Heart right ventricle (tissue), 16 donors: ENCODE data around the gene PHGDH. TPM values are rescaled to one million over a fixed set of nuclear protein-coding genes. Genes with fewer than 3 reads are reported as not detected.

Source experiments
- ATAC-seq, 8 donors: fragments of 200-7000 bp; cut with Tn5 transposase; one replicate each; pipeline ENCODE4 v1.9.1; 2020; ENCODE audit warnings: mild to moderate bottlenecking in 8 of 8, moderate library complexity in 8 of 8, moderate number of reproducible peaks in 1 of 8
- DNase-seq, 2 donors: peaks; one replicate each; pipeline ENCODE4 v3.0.0-alpha.2; 2020
- H3K27ac ChIP-seq, 10 donors: fragments of 200-600 bp; sonication (generic) in 2 of 10; one replicate each; pipeline versions ENCODE4 v1.5.0 to v1.8.0; 2020 to 2022; ENCODE audit warnings: mild to moderate bottlenecking in 3 of 10
- H3K27me3 ChIP-seq, 7 donors: fragments of 200-600 bp; one replicate each; pipeline ENCODE4 v1.8.0; 2021 to 2022; ENCODE audit warnings: mild to moderate bottlenecking in 2 of 7
- H3K36me3 ChIP-seq, 9 donors: fragments of 200-600 bp; sonication (generic) in 1 of 9; one replicate each; pipeline versions ENCODE4 v1.5.0 to v1.8.0; 2020 to 2022; ENCODE audit warnings: mild to moderate bottlenecking in 2 of 9
- H3K4me1 ChIP-seq, 9 donors: fragments of 200-600 bp; sonication (generic) in 1 of 9; one replicate each; pipeline versions ENCODE4 v1.5.0 to v1.8.0; 2020 to 2022; ENCODE audit warnings: mild to moderate bottlenecking in 4 of 9
- H3K4me3 ChIP-seq, 10 donors: fragments of 200-600 bp; sonication (generic) in 2 of 10; one replicate each; pipeline versions ENCODE4 v1.5.0 to v1.8.0; 2020 to 2022; ENCODE audit warnings: mild to moderate bottlenecking in 7 of 10, moderate library complexity in 2 of 10
- H3K9me3 ChIP-seq, 11 donors: fragments of 200-600 bp in 10 of 11; sonication (generic) in 2 of 11; one replicate each; pipeline versions ENCODE4 v1.5.0 to v1.8.0; 2013 to 2022; ENCODE audit warnings: mild to moderate bottlenecking in 2 of 11, control low read depth in 1 of 11, moderate library complexity in 1 of 11
- WGBS, 2 donors: extraction: QIAGEN DNeasy Blood & Tissue Kit; methylation state at CpG; one replicate each; pipeline ENCODE4 v1.1.7; 2013; ENCODE audit warnings: inconsistent platforms in 1 of 2; 5-methylcytosine and 5-hydroxymethylcytosine counted together
- intact Hi-C, 10 donors: fragments of 100-400 bp; cut with DNase I; formaldehyde crosslinking; loops; one replicate each; pipeline versions ENCODE4 v1.11.1 to v1.14.2; 2022
- polyA plus RNA-seq, 2 donors: library from polyadenylated mRNA; stranded (reverse); fragments of 200-250 nt; gene quantifications; one replicate each; pipeline ENCODE4 v1.2.3, GENCODE V29; 2013
- total RNA-seq, 10 donors: library from RNA; stranded (reverse); fragmentation: NEBNext Ultra II Directional in 3 of 10; extraction: Animal tissue kit (Norgen Biotek cat#: 25700) in 3 of 10; gene quantifications; one replicate each; pipeline versions ENCODE4 v1.2.1 to v1.2.4, GENCODE V29; 2021 to 2023
- TF ChIP-seq, protein P1 (sequence below), 9 donors: fragments of 200-600 bp; sonication (generic) in 2 of 9; IDR thresholded peaks; one replicate each; pipeline versions ENCODE4 v1.5.0 to v1.8.0; 2021 to 2022; ENCODE audit warnings: antibody characterized with exemption in 9 of 9, mild to moderate bottlenecking in 5 of 9, moderate library complexity in 1 of 9
- donor health status: Arrhythmogenic right ventricular cardiomyopathy.
- donor health status: ischemic (EF 13 %, LVEDD 7.1; RV severe dilation, severe dysfunction).
- donor health status: healthy with polysubstance abuse.
- donor health status: DM: no; HTN: yes; CAD: no.
- donor health status: DM: no; HTN: no; CAD: no.
- donor health status: ischemic (EF 25% LVEDD 6.9; RV normal size, moderate dysfunction).
- donor health status: ischemic (EF 25% LVEDD 5.7; RV mildly dilated, moderate dysfunction).
- donor health status: healthy.
- donor health status: DM: yes; HTN: yes; CAD: no.
- donor health status: Ischemic cardiomyopathy.
- donor health status: ischemic (EF 35%, LVEDD 5.7; RV mildly dilated, moderate dysfunction).
- donor health status: nonischemic (EF 11% LVEDD 7.7; RV severe dilation, severe dysfunction).
- donor health status: DM: yes; HTN: yes; CAD: no.
- donor health status: PGD.
- donor health status: ischemic (EF 29% LVEDD 5.4; RV normal size, mild dysfunction).
- donor health status: nonischemic (EF 23%, LVEDD 6.1; RV moderate dilation, normal function).

The PHGDH gene
- total and polyA plus RNA-seq, 12 donors = 3.8 to 23.4 (median 5.0) TPM

DNA sequence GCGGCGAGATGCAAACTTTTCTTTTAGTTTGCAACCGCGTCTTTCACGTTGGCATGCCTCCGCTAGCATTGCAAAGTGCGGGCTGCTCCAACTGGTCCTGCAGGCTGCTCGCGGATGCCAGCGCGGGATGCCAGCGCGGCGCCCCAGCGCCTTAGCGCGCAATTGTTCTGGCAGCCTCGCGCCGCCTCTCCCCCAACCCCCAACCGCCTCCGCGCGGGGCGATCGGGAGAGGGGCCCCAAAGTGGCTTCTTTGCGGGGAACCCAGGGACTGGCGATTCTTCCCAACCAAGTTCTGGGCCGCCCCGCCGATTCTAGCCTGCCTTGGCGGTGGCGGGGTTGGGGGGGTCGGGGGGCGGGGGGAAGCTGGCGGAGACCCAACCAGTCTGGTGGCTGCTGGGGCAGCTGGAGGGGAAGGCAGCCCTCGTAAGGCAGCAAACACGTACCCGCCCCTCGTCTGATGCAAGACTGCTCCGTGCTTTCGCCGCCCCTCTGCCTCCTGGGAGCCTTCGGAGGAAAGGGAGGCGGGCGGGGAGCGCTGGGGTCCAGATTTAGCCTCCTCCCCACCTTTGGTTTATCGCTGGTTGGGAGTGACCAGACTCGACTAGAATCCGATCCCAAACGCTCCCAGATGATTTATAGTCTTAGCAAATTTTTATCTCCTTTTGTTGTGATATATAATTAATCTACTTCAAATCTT lies 756 bp downstream of the PHGDH start:
- H3K27ac ChIP-seq = peak overlapping the region in 8 of 10 donors; percentile 44 to 77 (median 62)
- peaks cover 0 to 28% (median 16%) of the 10 kb centered on the region in 7 donors for H3K27me3 ChIP-seq
- ATAC-seq (peak; percentile 82 to 91 (median 87)), DNase-seq (peak; percentile 65 to 75)
- H3K36me3 ChIP-seq = no peaks in the 10 kb centered on the region
- intact Hi-C loops = loop anchor here in 2 of 10 donors (2.0 to 10.0 kb wide), 2 partner anchors 338 to 748 kb away; no protein-coding TSS in a partner anchor
- 1 to 2% methylated on average over 47 to 51 of the region's 51 CpGs for WGBS, 2 donors
- peaks cover 0 to 26% (median 16%) of the 10 kb centered on the region in 9 donors for H3K4me1 ChIP-seq
- H3K4me3 ChIP-seq = peak overlapping the region; percentile 42 to 65 (median 60)
- TF ChIP-seq, protein P1, sequence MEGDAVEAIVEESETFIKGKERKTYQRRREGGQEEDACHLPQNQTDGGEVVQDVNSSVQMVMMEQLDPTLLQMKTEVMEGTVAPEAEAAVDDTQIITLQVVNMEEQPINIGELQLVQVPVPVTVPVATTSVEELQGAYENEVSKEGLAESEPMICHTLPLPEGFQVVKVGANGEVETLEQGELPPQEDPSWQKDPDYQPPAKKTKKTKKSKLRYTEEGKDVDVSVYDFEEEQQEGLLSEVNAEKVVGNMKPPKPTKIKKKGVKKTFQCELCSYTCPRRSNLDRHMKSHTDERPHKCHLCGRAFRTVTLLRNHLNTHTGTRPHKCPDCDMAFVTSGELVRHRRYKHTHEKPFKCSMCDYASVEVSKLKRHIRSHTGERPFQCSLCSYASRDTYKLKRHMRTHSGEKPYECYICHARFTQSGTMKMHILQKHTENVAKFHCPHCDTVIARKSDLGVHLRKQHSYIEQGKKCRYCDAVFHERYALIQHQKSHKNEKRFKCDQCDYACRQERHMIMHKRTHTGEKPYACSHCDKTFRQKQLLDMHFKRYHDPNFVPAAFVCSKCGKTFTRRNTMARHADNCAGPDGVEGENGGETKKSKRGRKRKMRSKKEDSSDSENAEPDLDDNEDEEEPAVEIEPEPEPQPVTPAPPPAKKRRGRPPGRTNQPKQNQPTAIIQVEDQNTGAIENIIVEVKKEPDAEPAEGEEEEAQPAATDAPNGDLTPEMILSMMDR (IDR thresholded peaks at IDR 0.05) = no peak
- no peaks in the 10 kb centered on the region for H3K9me3 ChIP-seq

DNA sequence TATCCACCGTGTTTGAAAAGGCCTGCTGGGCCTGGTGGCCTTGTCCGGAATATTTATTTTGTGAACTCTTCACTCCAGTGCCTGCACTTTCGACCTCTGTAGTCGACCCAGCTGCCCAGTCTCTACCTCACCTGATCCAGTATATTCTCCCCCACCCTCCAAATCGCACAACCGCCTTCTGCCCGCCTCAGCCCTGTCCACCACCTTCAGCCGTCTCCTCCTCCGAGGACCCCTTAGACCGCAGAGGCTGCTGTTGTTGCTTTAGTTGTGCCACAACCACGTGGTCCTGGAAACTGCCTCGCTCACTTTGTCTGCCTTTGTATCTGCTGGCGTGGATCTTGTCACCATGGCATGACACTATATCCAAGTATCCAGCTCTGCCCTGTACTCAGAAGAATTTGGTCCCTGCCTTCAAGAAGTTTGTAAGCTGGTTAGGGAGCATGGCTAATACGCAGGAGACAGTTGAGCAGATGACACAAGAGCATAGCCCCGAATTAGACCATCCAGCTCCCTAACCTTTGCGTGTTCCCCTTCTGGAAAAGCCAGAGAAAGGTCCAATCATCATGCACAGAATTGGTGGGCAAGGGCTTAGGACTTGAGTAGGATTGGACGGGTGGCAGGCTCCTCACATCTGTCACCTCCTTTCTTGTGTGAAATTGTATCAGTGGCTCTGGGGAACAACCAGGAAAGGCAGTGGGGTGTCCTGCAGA lies 1.5 kb downstream of the PHGDH start:
- ATAC-seq = peak in 5 of 8 donors; percentile 6 to 27 (median 13)
- Histone ChIP-seq H3K27me3 (peaks cover 0 to 28% (median 16%) of the 10 kb centered on the region in 7 donors), H3K27ac (peak overlapping the region in 9 of 10 donors; percentile 35 to 77 (median 60)), H3K36me3 (no peaks in the 10 kb centered on the region), H3K4me1 (peaks cover 0 to 26% (median 16%) of the 10 kb centered on the region in 9 donors), H3K4me3 (peak overlapping the region in 9 of 10 donors; percentile 42 to 65 (median 61)), H3K9me3 (no peaks in the 10 kb centered on the region)
- WGBS, 2 donors = 50 to 55% methylated on average over 17 of the region's 17 CpGs
- intact Hi-C loops = loop anchor here in 2 of 10 donors (2.0 to 10.0 kb wide), 2 partner anchors 338 to 748 kb away; no protein-coding TSS in a partner anchor
- TF ChIP-seq, protein P1 (IDR thresholded peaks at IDR 0.05) = no peak
- DNase-seq = no peak

DNA sequence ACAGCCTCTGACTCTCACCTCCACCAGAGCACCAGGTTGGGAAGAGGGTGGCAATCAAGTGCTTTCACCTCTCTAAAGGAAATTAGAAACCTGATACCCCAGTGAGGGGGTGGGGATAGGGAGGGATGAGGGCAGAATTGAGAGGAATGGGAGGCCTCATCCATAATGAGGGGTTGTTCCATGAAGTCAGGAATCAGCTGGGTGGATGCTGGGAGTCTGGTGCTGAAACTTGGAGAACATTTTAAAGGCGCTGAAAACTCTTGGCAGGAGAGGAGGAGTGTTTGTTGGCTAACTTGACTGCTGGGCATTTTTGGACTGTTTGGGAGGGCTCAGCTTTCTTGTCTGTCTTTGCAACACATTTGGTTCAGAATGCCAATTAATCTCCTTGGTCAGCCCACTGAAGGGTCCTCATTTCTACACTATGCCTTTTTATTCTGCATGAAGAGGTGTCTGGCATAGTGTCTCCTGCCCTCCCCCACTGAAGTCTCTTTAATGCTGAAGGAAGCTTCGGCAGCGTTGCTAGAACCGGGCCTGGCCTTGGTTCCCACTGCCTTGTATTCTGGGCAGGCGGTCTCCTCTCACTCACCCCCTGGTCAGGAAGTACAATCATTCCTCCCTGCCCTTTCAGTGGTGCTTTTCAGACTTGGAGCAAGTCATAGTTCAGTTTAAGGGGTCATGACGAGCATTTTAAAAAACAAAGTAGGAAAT lies 2.2 kb downstream of the PHGDH start:
- intact Hi-C loops = loop anchor here in 2 of 10 donors (2.0 to 10.0 kb wide), 2 partner anchors 339 to 749 kb away; no protein-coding TSS in a partner anchor
- peak overlapping the region in 1 of 10 donors; percentile 58 for H3K4me3 ChIP-seq
- no peaks in the 10 kb centered on the region for H3K9me3 ChIP-seq
- H3K4me1 ChIP-seq = peaks cover 0 to 26% (median 16%) of the 10 kb centered on the region in 9 donors
- H3K27me3 ChIP-seq = peaks cover 0 to 28% (median 16%) of the 10 kb centered on the region in 7 donors
- WGBS, 2 donors = 68 to 74% methylated on average over 6 of the region's 6 CpGs
- DNase-seq (no peak), ATAC-seq (peak in 2 of 8 donors; percentile 12 to 25)
- peak overlapping the region in 9 of 10 donors; percentile 26 to 77 (median 60) for H3K27ac ChIP-seq
- no peaks in the 10 kb centered on the region for H3K36me3 ChIP-seq
- TF ChIP-seq, protein P1 (IDR thresholded peaks at IDR 0.05) = no peak
